Bronchial epithelial cell (primary cell): Measurements from ENCODE around the gene PSD2. TPM values are rescaled to one million over a fixed set of nuclear protein-coding genes. Genes with fewer than 3 reads are reported as not detected.

ENCODE experiments used
- DNase-seq: peaks from one replicate; pipeline ENCODE4 v3.0.0-alpha.2; 2010; ENCODE audit warnings: low read depth
- FAIRE-seq: peaks from 2 replicates; lab custom pipeline; 2011; peaks lifted over from hg19 to GRCh38; lab: Jason Lieb, UNC
- H3K27me3 ChIP-seq: 2 replicates; pipeline ENCODE4 v1.5.1; 2011; ENCODE audit warnings: low read length; ENCODE audit not compliant: control insufficient read depth, insufficient read depth
- H3K36me3 ChIP-seq: 2 replicates; pipeline ENCODE4 v1.5.1; 2011; ENCODE audit warnings: low read length; ENCODE audit not compliant: control insufficient read depth, insufficient read depth
- H3K4me3 ChIP-seq: 2 replicates; pipeline ENCODE4 v1.5.1; 2011; ENCODE audit warnings: mild to moderate bottlenecking, low read depth, low read length, control low read depth
- CTCF ChIP-seq: IDR thresholded peaks from 2 replicates; pipeline ENCODE4 v1.5.1; 2011; ENCODE audit warnings: mild to moderate bottlenecking, moderate library complexity, low read length, control low read depth, inconsistent platforms; ENCODE audit not compliant: insufficient read depth, severe bottlenecking
- total RNA-seq: library from RNA; depleted of rRNA; stranded (reverse); fragments of >200 nt; gene quantifications from 2 replicates; pipeline ENCODE4 v1.2.1, GENCODE V29; 2014

PSD2 gene
- under 0.01 TPM in 1 of 2 replicates, not detected in the other for total RNA-seq

- Histone ChIP-seq H3K36me3 (no peaks in the 10 kb centered on the region), H3K4me3 (no peak within 1 kb of the TSS), H3K27me3 (peaks cover 33% of the 10 kb centered on the region)
- DNase-seq (no peak), FAIRE-seq (no peak)
- TF ChIP-seq CTCF: no peak
These were observed at the start of gene PSD2 for GRCh38 chr5:139795074-139796001. Gene PSD2 (plus strand): TSS chr5:139795808. CDS start chr5:139809441, 13,633 bp downstream.

- no peak for FAIRE-seq
- Histone ChIP-seq H3K27me3 (peaks cover 20% of the 10 kb centered on the region), H3K4me3 (peak overlapping the region; percentile 24), H3K36me3 (no peaks in the 10 kb centered on the region)
- TF ChIP-seq CTCF: no peak
- DNase-seq: no peak
These were observed 48.7 kb upstream of the PSD2 start for GRCh38 chr5:139746691-139747582.

GRCh38 chr5:139747583-139748504 lies 47.8 kb upstream of the PSD2 start:
- peaks cover 20% of the 10 kb centered on the region for H3K27me3 ChIP-seq
- H3K36me3 ChIP-seq: no peaks in the 10 kb centered on the region
- TF ChIP-seq CTCF: no peak
- H3K4me3 ChIP-seq: peak overlapping the region; percentile 21
- FAIRE-seq: no peak
- no peak for DNase-seq

- DNase-seq (no peak), FAIRE-seq (no peak)
- Histone ChIP-seq H3K27me3 (peaks cover 20% of the 10 kb centered on the region), H3K36me3 (no peaks in the 10 kb centered on the region), H3K4me3 (no peak overlapping the region)
- no peak for TF ChIP-seq CTCF
These were observed 47.1 kb upstream of the PSD2 start for GRCh38 chr5:139748505-139748826.

- peaks cover 20% of the 10 kb centered on the region for H3K27me3 ChIP-seq
- H3K4me3 ChIP-seq: no peak overlapping the region
- DNase-seq (no peak), FAIRE-seq (no peak)
- no peaks in the 10 kb centered on the region for H3K36me3 ChIP-seq
- no peak for TF ChIP-seq CTCF
These were observed 46.4 kb upstream of the PSD2 start for GRCh38 chr5:139749242-139749641.
